HepG2 (cell line): ENCODE results near the gene ATOH8. TPM values are rescaled to one million over a fixed set of nuclear protein-coding genes. Genes with fewer than 3 reads are reported as not detected.
A peak's percentile ranks its signal among the peaks of the same experiment; 100 is the strongest.

Source experiments
- CENPX ChIP-seq: sonication (generic); formaldehyde crosslinking; IDR thresholded peaks from 2 replicates; pipeline ENCODE4 v1.9.0; 2021; ENCODE audit warnings: mild to moderate bottlenecking, missing genetic modification reagents, moderate library complexity
- CREBL2 ChIP-seq: sonication (generic); formaldehyde crosslinking; IDR thresholded peaks from 2 replicates; pipeline ENCODE4 v1.8.1; 2023; ENCODE audit warnings: missing genetic modification reagents, mild to moderate bottlenecking, borderline replicate concordance
- CSRNP2 ChIP-seq: sonication (generic); formaldehyde crosslinking; conservative IDR thresholded peaks from 2 replicates; pipeline ENCODE4 v1.8.0; 2022; ENCODE audit warnings: low read depth, missing genetic modification reagents
- GLI4 ChIP-seq: sonication (generic); formaldehyde crosslinking; IDR thresholded peaks from 2 replicates; pipeline ENCODE4 v1.5.1; 2020; ENCODE audit warnings: missing genetic modification reagents, mild to moderate bottlenecking, moderate library complexity, borderline replicate concordance
- HOXA3 ChIP-seq: sonication (generic); formaldehyde crosslinking; IDR thresholded peaks from 2 replicates; pipeline ENCODE4 v1.5.0; 2020; ENCODE audit warnings: missing genetic modification reagents
- IKZF5 ChIP-seq: IDR thresholded peaks from 2 replicates; pipeline ENCODE4 v1.6.1; 2018; ENCODE audit warnings: missing genetic modification reagents, mild to moderate bottlenecking, missing compliant biosample characterization
- KDM5B ChIP-seq: sonication (generic); formaldehyde crosslinking; IDR thresholded peaks from 2 replicates; pipeline ENCODE4 v1.4.0; 2020; ENCODE audit warnings: missing genetic modification reagents, mild to moderate bottlenecking, borderline replicate concordance
- MLX ChIP-seq: IDR thresholded peaks from 2 replicates; pipeline ENCODE4 v1.6.1; 2016
- MXD3 ChIP-seq: IDR thresholded peaks from 2 replicates; pipeline ENCODE4 v1.6.1; 2016; ENCODE audit warnings: mild to moderate bottlenecking, missing biosample characterization, missing genetic modification reagents
- NFKB2 ChIP-seq: sonication (generic); formaldehyde crosslinking; IDR thresholded peaks from 2 replicates; pipeline ENCODE4 v1.4.0; 2020; ENCODE audit warnings: missing genetic modification reagents, borderline replicate concordance
- POLR2AphosphoS2 ChIP-seq: IDR thresholded peaks from 2 replicates; pipeline ENCODE4 v1.6.1; 2011; ENCODE audit warnings: low read depth, low read length, improper control_type of control experiment
- RBM39 ChIP-seq: fragments of 200-400 bp; formaldehyde crosslinking; IDR thresholded peaks from one replicate; pipeline ENCODE4 v1.6.1; 2018; ENCODE audit warnings: antibody characterized with exemption, mild to moderate bottlenecking, low read depth, low read length; ENCODE audit not compliant: poor library complexity, severe bottlenecking
- RCOR2 ChIP-seq: IDR thresholded peaks from 2 replicates; pipeline ENCODE4 v1.6.1; 2016; ENCODE audit warnings: missing biosample characterization, missing genetic modification reagents
- RELA ChIP-seq: sonication (generic); formaldehyde crosslinking; IDR thresholded peaks from 2 replicates; pipeline ENCODE4 v1.4.0; 2020; ENCODE audit warnings: missing genetic modification reagents
- RNF219 ChIP-seq: sonication (generic); formaldehyde crosslinking; IDR thresholded peaks from 2 replicates; pipeline ENCODE4 v1.5.0; 2020; ENCODE audit warnings: mild to moderate bottlenecking, missing genetic modification reagents
- SMARCC2 ChIP-seq: fragments of 450-650 bp; IDR thresholded peaks from 2 replicates; pipeline ENCODE4 v1.6.1; 2017; ENCODE audit warnings: antibody characterized with exemption, mild to moderate bottlenecking
- THAP9 ChIP-seq: sonication (generic); formaldehyde crosslinking; IDR thresholded peaks from 2 replicates; pipeline ENCODE4; 2020; ENCODE audit warnings: missing genetic modification reagents, mild to moderate bottlenecking, borderline replicate concordance
- ZNF136 ChIP-seq: sonication (generic); formaldehyde crosslinking; IDR thresholded peaks from 2 replicates; pipeline ENCODE4 v1.8.1; 2022; ENCODE audit warnings: low read depth, mild to moderate bottlenecking, moderate library complexity, missing genetic modification reagents
- ZNF484 ChIP-seq: sonication (generic); formaldehyde crosslinking; IDR thresholded peaks from 2 replicates; pipeline ENCODE4 v1.5.1; 2020; ENCODE audit warnings: mild to moderate bottlenecking, low read depth, missing genetic modification reagents, borderline replicate concordance
- ZNF616 ChIP-seq: sonication (generic); formaldehyde crosslinking; IDR thresholded peaks from 2 replicates; pipeline ENCODE4 v1.5.0; 2020; ENCODE audit warnings: low read depth, mild to moderate bottlenecking, missing genetic modification reagents
- ZNF879 ChIP-seq: sonication (generic); formaldehyde crosslinking; IDR thresholded peaks from 2 replicates; pipeline ENCODE4 v1.8.1; 2023; ENCODE audit warnings: missing genetic modification reagents
- polyA plus RNA-seq, 8 experiments: library from polyadenylated mRNA; depleted of rRNA in 3 of 8; stranded (reverse) in 7 of 8; unstranded in 1 of 8; fragments of >200 nt; fragmentation: Illumina TruSeq in 4 of 8; extraction: Trizol in 4 of 8; gene quantifications; 2 replicates each; pipeline versions ENCODE4 v1.2.1 to v1.2.3, GENCODE V29; 2011 to 2016; ENCODE audit warnings: low read depth in 4 of 8, missing spikeins in 1 of 8, mixed read lengths in 1 of 8; ENCODE audit not compliant: insufficient read depth in 1 of 8
- total RNA-seq, 5 experiments: library from RNA; depleted of rRNA; stranded (reverse); fragments of >200 nt; fragmentation: Illumina TruSeq; extraction: Trizol; gene quantifications; 2 replicates each; pipeline ENCODE4 v1.2.3, GENCODE V29; 2016; ENCODE audit warnings: low read depth in 1 of 5

ATOH8 gene
- total and polyA plus RNA-seq, 2 of the 13 experiments (the other 11 are each of a cell fraction or from before 2014, with no cell fraction given) = 0.13 to 0.61 TPM

- TF ChIP-seq MXD3 (CRISPR knock-in tag) = no peak; the same call in 1 of the 2 replicates
- TF ChIP-seq ZNF484 (CRISPR knock-in tag) = no peak
- TF ChIP-seq RNF219 (CRISPR knock-in tag) = no peak
- TF ChIP-seq NFKB2 (CRISPR knock-in tag) = no peak
- TF ChIP-seq ZNF616 (CRISPR knock-in tag) = no peak
- no peak for TF ChIP-seq THAP9 (CRISPR knock-in tag)
- TF ChIP-seq ZNF136 (CRISPR knock-in tag) = no peak
- no peak for TF ChIP-seq ZNF879 (CRISPR knock-in tag)
- no peak for TF ChIP-seq POLR2AphosphoS2
- TF ChIP-seq IKZF5 = no peak
- no peak for TF ChIP-seq HOXA3 (CRISPR knock-in tag)
- TF ChIP-seq CSRNP2 (CRISPR knock-in tag) = no peak
- TF ChIP-seq GLI4 = no peak
- TF ChIP-seq CREBL2 = no peak
- no peak for TF ChIP-seq RELA (CRISPR knock-in tag)
- no peak for TF ChIP-seq RBM39
- peak; percentile 39; the same call in 1 of the 2 replicates for TF ChIP-seq KDM5B (CRISPR knock-in tag)
- TF ChIP-seq SMARCC2 = no peak
- TF ChIP-seq CENPX (CRISPR knock-in tag) = no peak
- TF ChIP-seq RCOR2 (CRISPR knock-in tag) = no peak
- TF ChIP-seq MLX (CRISPR knock-in tag) = no peak
Measured at GRCh38 chr2:85741833-85742455, 11.8 kb upstream of the ATOH8 start (continued).
